22Rv1 (cell line): ENCODE data around the gene COPG1.
"Not testable (repeated sequence)": the region's sequence is repeated elsewhere in the genome, so short reads cannot be mapped to it uniquely, and the experiment has no call there.

Source experiments
- H3K27ac ChIP-seq: fragments of 450-650 bp; 2 replicates; pipeline ENCODE4 v1.5.1; 2017
- CTCF ChIP-seq: fragments of 450-650 bp; IDR thresholded peaks from 2 replicates; pipeline ENCODE4 v1.5.1; 2017; ENCODE audit warnings: mild to moderate bottlenecking
- ZFX ChIP-seq: fragments of 450-650 bp; IDR thresholded peaks from 2 replicates; pipeline ENCODE4 v1.6.1; 2017; ENCODE audit warnings: antibody characterized with exemption, borderline replicate concordance

The COPG1 gene

GRCh38 chr3:129245641-129246306 lies 3.6 kb upstream of the COPG1 start:
- H3K27ac ChIP-seq, result not testable (repeated sequence)
- peak; percentile 87 for TF ChIP-seq CTCF

- H3K27ac ChIP-seq, result no peak overlapping the region
- TF ChIP-seq CTCF, result no peak
These were observed 2.8 kb upstream of the COPG1 start for GRCh38 chr3:129246636-129247035.

GRCh38 chr3:129248286-129248979 lies 973 bp upstream of the COPG1 start:
- H3K27ac ChIP-seq, result peak overlapping the region; percentile 67
- no peak for TF ChIP-seq ZFX

GRCh38 chr3:129252748-129253147 lies 3.3 kb downstream of the COPG1 start:
- H3K27ac ChIP-seq, result no peak overlapping the region
- TF ChIP-seq CTCF (no peak), ZFX (no peak)

DNA sequence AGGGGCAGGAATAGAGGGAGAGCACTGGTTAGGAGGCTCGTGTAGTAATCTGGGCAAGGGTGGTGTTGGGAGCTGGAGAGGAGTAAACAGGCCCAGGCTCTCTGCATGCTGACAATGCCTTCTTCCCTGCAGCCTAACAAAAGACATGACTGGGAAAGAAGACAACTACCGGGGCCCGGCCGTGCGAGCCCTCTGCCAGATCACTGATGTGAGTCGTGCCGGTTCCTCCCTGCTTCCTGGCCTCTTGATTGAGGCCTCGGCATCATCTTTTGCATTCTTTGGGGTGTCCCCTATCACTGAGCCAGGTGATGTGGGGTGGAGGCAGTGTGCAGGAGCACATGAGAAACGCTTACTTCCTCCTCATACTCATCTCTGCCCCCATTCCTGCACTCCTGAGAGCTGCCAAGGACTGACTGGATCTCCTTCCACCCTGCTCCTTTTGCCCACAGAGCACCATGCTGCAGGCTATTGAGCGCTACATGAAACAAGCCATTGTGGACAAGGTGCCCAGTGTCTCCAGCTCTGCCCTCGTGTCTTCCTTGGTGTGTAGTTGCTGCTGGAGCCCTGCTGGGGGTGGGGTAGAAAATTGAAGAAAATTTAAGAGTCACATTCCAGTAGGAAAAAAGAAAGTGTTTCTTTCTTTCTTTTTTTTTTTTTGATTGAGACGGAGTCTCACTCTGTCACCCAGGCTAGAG lies 5.3 kb downstream of the COPG1 start:
- H3K27ac ChIP-seq, result no peak overlapping the region
- TF ChIP-seq ZFX, result no peak
- TF ChIP-seq CTCF, result no peak

GRCh38 chr3:129256270-129256669 lies 6.9 kb downstream of the COPG1 start:
- TF ChIP-seq CTCF, result no peak
- no peak for TF ChIP-seq ZFX
- H3K27ac ChIP-seq, result no peak overlapping the region

- no peak for TF ChIP-seq CTCF
- no peak for TF ChIP-seq ZFX
- no peak overlapping the region for H3K27ac ChIP-seq
These were observed 8.2 kb downstream of the COPG1 start for GRCh38 chr3:129257609-129258008.
